Upper lobe of right lung (tissue), 1 donor: Measurements from ENCODE around the gene DROSHA. TPM values are rescaled to one million over a fixed set of nuclear protein-coding genes. Genes with fewer than 3 reads are reported as not detected.

Experiments used
- ATAC-seq: fragments of 200-7000 bp; cut with Tn5 transposase; one replicate; pipeline ENCODE4 v1.9.1; 2020; ENCODE audit warnings: mild to moderate bottlenecking, moderate library complexity
- DNase-seq: peaks from one replicate; pipeline ENCODE4 v3.0.0-alpha.2; 2020
- H3K27ac ChIP-seq: fragments of 200-600 bp; one replicate; pipeline ENCODE4 v1.8.0; 2022
- H3K27me3 ChIP-seq: fragments of 200-600 bp; one replicate; pipeline ENCODE4 v1.8.0; 2022; ENCODE audit warnings: mild to moderate bottlenecking
- H3K36me3 ChIP-seq: fragments of 200-600 bp; one replicate; pipeline ENCODE4 v1.8.0; 2022
- H3K4me1 ChIP-seq: fragments of 200-600 bp; one replicate; pipeline ENCODE4 v1.8.0; 2022
- H3K4me3 ChIP-seq: fragments of 200-600 bp; one replicate; pipeline ENCODE4 v1.8.0; 2022; ENCODE audit warnings: mild to moderate bottlenecking
- H3K9me3 ChIP-seq: fragments of 200-600 bp; one replicate; pipeline ENCODE4 v1.8.0; 2022
- CTCF ChIP-seq: fragments of 200-600 bp; IDR thresholded peaks from one replicate; pipeline ENCODE4 v1.8.0; 2022; ENCODE audit warnings: antibody characterized with exemption
- intact Hi-C: fragments of 100-400 bp; cut with DNase I; formaldehyde crosslinking; loops from one replicate; pipeline ENCODE4 v1.11.0; 2022
- total RNA-seq: library from RNA; stranded (reverse); fragmentation: NEBNext Ultra II Directional; extraction: Animal tissue kit (Norgen Biotek cat#: 25700); gene quantifications from one replicate; pipeline ENCODE4 v1.2.1, GENCODE V29; 2021
- donor health status: DM: no; HTN: yes; CAD: no; lungs with severe emphysema.

The DROSHA gene
- total RNA-seq, 1 donor from 2014 or later: 50.9 TPM

DNA sequence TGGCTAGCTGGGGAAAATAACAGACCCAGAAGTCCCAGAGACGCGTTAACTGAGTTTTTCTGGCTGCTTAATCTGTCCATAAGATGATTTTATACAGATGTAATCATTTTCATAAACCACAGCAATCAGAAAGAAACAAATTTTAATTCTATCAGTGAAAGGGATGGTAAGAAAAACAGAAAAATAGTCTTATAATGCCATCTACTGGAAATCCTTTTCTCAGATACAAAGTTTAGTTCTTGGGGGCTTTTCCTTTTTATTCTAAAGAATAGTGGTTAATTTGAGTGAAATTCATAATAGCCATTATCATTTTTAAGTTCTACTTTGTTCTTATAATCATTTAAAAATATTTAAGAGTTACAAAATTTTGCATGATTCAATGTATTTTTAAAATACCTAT lies 44.4 kb downstream of the DROSHA start:
- ATAC-seq: no peak
- intact Hi-C loops: no loop called here
- no peak overlapping the region for H3K27ac ChIP-seq
- H3K36me3 ChIP-seq: peaks cover 86% of the 10 kb centered on the region
- H3K9me3 ChIP-seq: no peaks in the 10 kb centered on the region
- no peak overlapping the region for H3K4me3 ChIP-seq
- no peaks in the 10 kb centered on the region for H3K27me3 ChIP-seq
- DNase-seq: no peak
- TF ChIP-seq CTCF: no peak
- H3K4me1 ChIP-seq: no peaks in the 10 kb centered on the region

- no peak overlapping the region for H3K4me3 ChIP-seq
- H3K9me3 ChIP-seq: no peaks in the 10 kb centered on the region
- no peaks in the 10 kb centered on the region for H3K27me3 ChIP-seq
- ATAC-seq: no peak
- no peaks in the 10 kb centered on the region for H3K4me1 ChIP-seq
- intact Hi-C loops: no loop called here
- no peak for DNase-seq
- no peak overlapping the region for H3K27ac ChIP-seq
- TF ChIP-seq CTCF: no peak
- H3K36me3 ChIP-seq: peaks cover 83% of the 10 kb centered on the region
Measured at GRCh38 chr5:31486441-31486840, 45.5 kb downstream of the DROSHA start.

DNA sequence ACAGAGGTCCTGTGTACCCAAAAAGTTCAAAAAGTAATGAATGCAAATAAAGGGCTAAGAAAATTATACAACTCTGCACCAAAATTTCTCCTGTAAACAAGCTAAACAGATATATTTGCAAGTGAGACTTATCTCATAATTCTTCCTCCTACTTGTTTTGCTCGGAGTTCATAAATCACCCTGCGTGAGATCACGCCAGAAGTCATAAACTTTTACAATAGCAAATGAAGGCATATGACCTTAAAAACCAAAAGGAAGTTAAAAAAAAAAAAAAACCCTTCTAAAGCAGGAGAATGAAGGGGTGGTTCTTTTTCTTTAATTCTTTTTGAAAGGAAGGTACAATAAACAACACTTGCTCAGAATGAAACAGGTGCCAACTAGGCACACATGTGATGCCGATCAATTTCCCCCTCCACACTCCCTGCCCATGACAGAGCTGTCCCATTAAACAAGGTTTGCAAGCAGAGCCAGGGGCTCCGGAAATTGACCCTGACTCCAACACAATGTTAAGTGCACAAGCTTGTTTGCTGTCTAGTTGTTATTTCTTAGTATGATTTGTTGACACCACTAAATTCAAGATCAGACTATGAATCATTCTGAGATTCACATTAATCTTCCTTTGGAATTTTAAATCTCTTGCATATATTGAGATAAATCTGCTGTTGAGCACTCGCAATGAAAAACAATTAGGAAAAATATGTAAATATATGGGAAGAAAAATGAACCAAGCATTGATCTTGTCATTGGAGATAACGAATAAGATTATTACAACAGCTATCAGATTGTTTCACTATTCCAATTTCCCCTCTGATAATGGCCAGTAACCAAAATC lies 46.3 kb downstream of the DROSHA start:
- intact Hi-C loops: no loop called here
- DNase-seq (no peak), ATAC-seq (no peak)
- H3K4me1 ChIP-seq: no peaks in the 10 kb centered on the region
- no peak overlapping the region for H3K27ac ChIP-seq
- no peaks in the 10 kb centered on the region for H3K9me3 ChIP-seq
- TF ChIP-seq CTCF: no peak
- no peak overlapping the region for H3K4me3 ChIP-seq
- no peaks in the 10 kb centered on the region for H3K27me3 ChIP-seq
- H3K36me3 ChIP-seq: peaks cover 84% of the 10 kb centered on the region

GRCh38 chr5:31481531-31482165 lies 50.2 kb downstream of the DROSHA start:
- Histone ChIP-seq H3K4me3 (no peak overlapping the region), H3K27ac (no peak overlapping the region), H3K36me3 (peaks cover 53% of the 10 kb centered on the region), H3K27me3 (no peaks in the 10 kb centered on the region), H3K9me3 (no peaks in the 10 kb centered on the region), H3K4me1 (peaks cover 5% of the 10 kb centered on the region)
- no peak for TF ChIP-seq CTCF
- DNase-seq (no peak), ATAC-seq (no peak)
- intact Hi-C loops: no loop called here

GRCh38 chr5:31479706-31480105 lies 52.2 kb downstream of the DROSHA start:
- TF ChIP-seq CTCF: no peak
- H3K36me3 ChIP-seq: peaks cover 43% of the 10 kb centered on the region

More at GRCh38 chr5:31479706-31480105, 52.2 kb downstream of the DROSHA start:
- intact Hi-C loops: no loop called here
- Histone ChIP-seq H3K9me3 (no peaks in the 10 kb centered on the region), H3K27me3 (no peaks in the 10 kb centered on the region), H3K4me3 (no peak overlapping the region), H3K4me1 (peaks cover 5% of the 10 kb centered on the region), H3K27ac (no peak overlapping the region)
- no peak for ATAC-seq
- DNase-seq: no peak
